Ascending aorta (tissue), 2 donors: ENCODE data around the gene ZNF280B. TPM values are rescaled to one million over a fixed set of nuclear protein-coding genes. Genes with fewer than 3 reads are reported as not detected.

Experiments used
- DNase-seq, 2 donors: peaks; one replicate each; pipeline ENCODE4 v3.0.0-alpha.2; 2019; ENCODE audit warnings: low spot score in 2 of 2
- H3K27ac ChIP-seq, 2 donors: fragments of 200-600 bp; sonication (generic); one replicate each; pipeline ENCODE4 v1.5.1; 2016 to 2017; ENCODE audit warnings: mild to moderate bottlenecking in 1 of 2
- H3K27me3 ChIP-seq: fragments of 200-600 bp; sonication (generic); one replicate; pipeline ENCODE4 v1.5.1; 2017
- H3K36me3 ChIP-seq, 2 donors: fragments of 200-600 bp; sonication (generic); one replicate each; pipeline ENCODE4 v1.5.1; 2016
- H3K4me1 ChIP-seq, 2 donors: fragments of 200-600 bp; sonication (generic); one replicate each; pipeline ENCODE4 v1.5.1; 2016 to 2017; ENCODE audit warnings: mild to moderate bottlenecking in 1 of 2
- H3K4me3 ChIP-seq, 2 donors: fragments of 200-600 bp; sonication (generic); one replicate each; pipeline ENCODE4 v1.5.1; 2016 to 2017; ENCODE audit warnings: mild to moderate bottlenecking in 1 of 2
- H3K9me3 ChIP-seq, 2 donors: fragments of 200-600 bp; sonication (generic); one replicate each; pipeline ENCODE4 v1.5.1; 2016
- intact Hi-C: fragments of 100-400 bp; cut with DNase I; formaldehyde crosslinking; loops from one replicate; pipeline ENCODE4 v1.15.1; 2023
- total RNA-seq: library from RNA; depleted of rRNA; stranded (reverse); fragments of >200 nt; gene quantifications from one replicate; pipeline ENCODE4 v1.1.0, GENCODE V29; 2016
- TF ChIP-seq, protein P1 (sequence below), 3 experiments: fragments of 200-600 bp in 2 of 3; fragments of 450-650 bp in 1 of 3; sonication (generic) in 2 of 3; IDR thresholded peaks; one replicate each; pipeline ENCODE4 v1.5.1; 2016 to 2019; ENCODE audit warnings: antibody characterized with exemption in 3 of 3, mild to moderate bottlenecking in 1 of 3, moderate library complexity in 1 of 3

ZNF280B gene
- total RNA-seq, 1 donor from 2014 or later = not detected

DNA sequence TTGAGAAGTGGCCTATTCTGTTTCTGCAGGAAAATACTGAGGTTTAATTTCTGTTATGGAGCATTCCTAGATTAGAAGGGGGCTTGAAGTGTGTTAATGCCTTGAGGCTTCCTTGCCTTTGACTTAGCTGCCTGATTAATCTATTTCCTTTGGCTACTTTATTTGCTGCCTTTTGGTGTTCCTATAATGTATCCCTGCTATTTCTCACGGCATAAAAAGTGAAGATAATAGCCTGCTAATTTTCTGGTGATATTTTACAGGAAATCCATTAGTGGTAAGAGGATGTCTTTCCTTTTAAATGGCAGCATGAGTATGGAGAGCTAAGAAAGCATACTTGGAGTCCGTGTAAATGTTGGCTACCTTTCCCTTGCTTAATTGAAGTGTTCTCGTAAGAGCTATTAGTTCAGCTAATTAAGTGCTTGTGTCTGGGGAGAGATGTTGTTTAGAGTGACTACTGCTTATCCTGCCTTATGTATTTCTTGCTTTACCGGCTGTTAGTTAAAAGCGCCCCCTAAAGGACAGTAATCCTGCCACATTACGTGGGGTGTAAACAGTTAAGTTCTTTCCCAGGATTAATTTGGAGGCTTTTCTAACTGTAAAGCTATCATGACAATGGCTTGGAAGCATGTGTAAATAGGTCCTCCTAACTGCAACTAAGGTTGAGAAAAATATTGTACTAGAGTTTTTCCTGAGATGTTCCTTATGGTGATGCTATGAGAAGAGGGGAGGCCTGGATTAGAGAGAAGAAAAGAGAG is 45.6 kb downstream of the ZNF280B start:
- peaks cover 0 to 18% of the 10 kb centered on the region in 2 donors for H3K9me3 ChIP-seq
- no peak overlapping the region for H3K4me3 ChIP-seq
- TF ChIP-seq, protein P1, sequence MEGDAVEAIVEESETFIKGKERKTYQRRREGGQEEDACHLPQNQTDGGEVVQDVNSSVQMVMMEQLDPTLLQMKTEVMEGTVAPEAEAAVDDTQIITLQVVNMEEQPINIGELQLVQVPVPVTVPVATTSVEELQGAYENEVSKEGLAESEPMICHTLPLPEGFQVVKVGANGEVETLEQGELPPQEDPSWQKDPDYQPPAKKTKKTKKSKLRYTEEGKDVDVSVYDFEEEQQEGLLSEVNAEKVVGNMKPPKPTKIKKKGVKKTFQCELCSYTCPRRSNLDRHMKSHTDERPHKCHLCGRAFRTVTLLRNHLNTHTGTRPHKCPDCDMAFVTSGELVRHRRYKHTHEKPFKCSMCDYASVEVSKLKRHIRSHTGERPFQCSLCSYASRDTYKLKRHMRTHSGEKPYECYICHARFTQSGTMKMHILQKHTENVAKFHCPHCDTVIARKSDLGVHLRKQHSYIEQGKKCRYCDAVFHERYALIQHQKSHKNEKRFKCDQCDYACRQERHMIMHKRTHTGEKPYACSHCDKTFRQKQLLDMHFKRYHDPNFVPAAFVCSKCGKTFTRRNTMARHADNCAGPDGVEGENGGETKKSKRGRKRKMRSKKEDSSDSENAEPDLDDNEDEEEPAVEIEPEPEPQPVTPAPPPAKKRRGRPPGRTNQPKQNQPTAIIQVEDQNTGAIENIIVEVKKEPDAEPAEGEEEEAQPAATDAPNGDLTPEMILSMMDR (IDR thresholded peaks at IDR 0.05) = no peak
- H3K27ac ChIP-seq = no peak overlapping the region
- H3K4me1 ChIP-seq = no peaks in the 10 kb centered on the region
- DNase-seq = no peak
- intact Hi-C loops = no loop called here
- H3K27me3 ChIP-seq = no peaks in the 10 kb centered on the region
- H3K36me3 ChIP-seq = no peaks in the 10 kb centered on the region

DNA sequence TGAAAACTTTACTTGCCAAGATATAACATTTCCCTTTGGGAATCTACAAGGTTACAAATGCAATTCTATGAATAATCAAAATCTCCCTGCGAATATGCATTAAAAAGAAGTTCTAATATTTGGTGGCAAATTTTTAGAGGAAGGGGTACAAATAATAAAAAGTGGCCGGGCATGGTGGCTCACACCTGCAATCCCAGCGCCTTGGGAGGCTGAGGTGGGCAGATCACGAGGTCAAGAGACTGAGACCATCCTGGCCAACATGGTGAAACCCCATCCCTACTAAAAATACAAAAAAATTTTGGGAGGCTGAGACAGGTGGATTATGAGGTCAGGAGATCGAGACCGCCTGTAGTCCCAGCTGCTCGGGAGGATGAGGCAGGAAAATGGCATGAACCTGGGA is 47.0 kb downstream of the ZNF280B start:
- H3K27ac ChIP-seq = no peak overlapping the region
- DNase-seq = no peak
- H3K9me3 ChIP-seq = peaks cover 0 to 18% of the 10 kb centered on the region in 2 donors
- H3K4me1 ChIP-seq = no peaks in the 10 kb centered on the region
- H3K4me3 ChIP-seq = no peak overlapping the region
- intact Hi-C loops = no loop called here
- no peaks in the 10 kb centered on the region for H3K36me3 ChIP-seq
- TF ChIP-seq, protein P1 (IDR thresholded peaks at IDR 0.05) = no peak
- no peaks in the 10 kb centered on the region for H3K27me3 ChIP-seq

DNA sequence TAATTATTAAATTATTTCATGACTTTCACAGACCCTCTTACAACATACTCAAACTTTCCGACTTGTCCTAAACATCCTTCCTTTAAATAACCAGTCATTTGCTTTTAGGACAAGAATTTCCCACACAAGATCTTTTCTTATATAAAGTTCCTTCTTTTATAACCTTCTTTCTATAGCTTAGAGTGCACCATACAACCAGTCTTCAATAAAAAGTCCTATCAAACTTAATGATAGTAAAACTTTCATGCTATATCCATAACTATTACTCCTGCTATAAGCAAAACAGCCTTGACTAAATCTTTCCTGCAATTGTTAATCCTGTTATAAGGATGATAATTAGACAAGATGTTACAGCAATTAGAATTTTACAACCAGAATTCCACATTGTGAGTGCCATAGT is 47.4 kb downstream of the ZNF280B start:
- intact Hi-C loops = no loop called here
- H3K36me3 ChIP-seq = no peaks in the 10 kb centered on the region
- no peak overlapping the region for H3K27ac ChIP-seq
- no peak overlapping the region for H3K4me3 ChIP-seq
- H3K27me3 ChIP-seq = no peaks in the 10 kb centered on the region
- TF ChIP-seq, protein P1 (IDR thresholded peaks at IDR 0.05) = no peak
- H3K9me3 ChIP-seq = peaks cover 0 to 18% of the 10 kb centered on the region in 2 donors
- no peak for DNase-seq
- no peaks in the 10 kb centered on the region for H3K4me1 ChIP-seq

DNA sequence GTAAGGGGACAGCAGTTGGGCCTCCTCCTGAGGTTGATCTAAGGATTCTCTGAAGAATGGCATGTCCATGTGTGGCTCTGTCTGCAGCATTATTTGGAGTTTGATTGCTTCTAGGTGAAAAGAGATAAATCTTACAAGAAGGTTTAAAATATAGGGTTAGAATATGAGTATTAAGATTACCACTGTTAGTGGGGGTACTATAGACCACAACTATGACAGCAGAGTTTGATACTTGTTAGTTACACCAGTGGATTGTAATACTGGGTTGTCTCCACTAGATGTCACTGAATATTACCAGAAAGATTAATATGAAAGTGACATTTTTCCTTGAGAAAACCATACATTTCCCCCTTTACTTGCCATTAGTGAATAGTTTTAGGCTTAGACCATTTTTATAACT is 47.9 kb downstream of the ZNF280B start:
- no peaks in the 10 kb centered on the region for H3K27me3 ChIP-seq
- DNase-seq = no peak
- H3K27ac ChIP-seq = no peak overlapping the region
- H3K9me3 ChIP-seq = peaks cover 0 to 18% of the 10 kb centered on the region in 2 donors
- TF ChIP-seq, protein P1 (IDR thresholded peaks at IDR 0.05) = no peak
- H3K4me3 ChIP-seq = no peak overlapping the region
- no peaks in the 10 kb centered on the region for H3K36me3 ChIP-seq
- H3K4me1 ChIP-seq = no peaks in the 10 kb centered on the region
- intact Hi-C loops = no loop called here

DNA sequence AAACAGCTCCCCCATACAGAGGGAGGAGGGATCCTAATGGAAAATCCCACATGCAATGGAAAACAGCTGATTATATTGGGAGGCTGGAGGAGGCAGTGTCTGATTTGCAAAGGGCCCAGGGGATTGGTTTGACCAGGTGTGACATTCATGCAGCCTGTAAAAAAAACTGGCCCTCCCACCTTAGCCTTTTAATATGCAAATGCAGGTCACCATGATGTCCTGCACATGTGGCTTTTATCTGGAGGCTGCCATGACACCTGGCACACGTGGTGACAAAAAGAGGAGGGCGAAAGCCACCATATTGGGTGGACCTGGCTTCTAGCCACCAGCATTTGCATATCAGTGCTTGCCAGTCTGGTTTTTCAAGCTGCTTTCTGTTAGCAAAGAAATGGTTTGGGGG is 48.5 kb downstream of the ZNF280B start:
- Histone ChIP-seq H3K27me3 (no peaks in the 10 kb centered on the region), H3K4me3 (no peak overlapping the region), H3K9me3 (peaks cover 0 to 18% of the 10 kb centered on the region in 2 donors), H3K27ac (no peak overlapping the region), H3K4me1 (no peaks in the 10 kb centered on the region), H3K36me3 (no peaks in the 10 kb centered on the region)
- no peak for DNase-seq
- TF ChIP-seq, protein P1 (IDR thresholded peaks at IDR 0.05) = no peak
- intact Hi-C loops = no loop called here
